ENCODE results near the gene SYNDIG1.

SYNDIG1 gene

DNA sequence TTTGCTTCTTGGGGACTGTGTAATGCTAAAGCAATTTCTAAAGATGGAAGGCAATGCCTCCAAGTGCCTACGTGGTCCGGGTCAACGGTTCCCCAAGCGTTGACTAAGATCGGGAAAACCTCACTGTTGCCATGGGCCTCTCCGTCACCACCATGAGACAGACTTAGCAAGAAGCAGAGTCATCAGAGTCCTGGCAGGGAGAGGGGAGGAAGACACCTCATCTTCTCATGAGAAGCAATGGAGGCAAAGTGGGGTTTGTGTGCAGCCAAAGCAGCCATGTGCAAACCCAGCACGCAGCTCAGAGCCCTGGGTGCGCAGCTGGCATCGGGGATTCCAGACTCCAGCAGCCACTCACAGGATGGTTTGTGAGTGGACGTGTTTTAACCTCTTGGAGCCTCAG lies 111.4 kb downstream of the SYNDIG1 start:
- Histone ChIP-seq H3K4ac (ENCODE audit: low read depth in 1 of 2, low read length in 2 of 2) (no peak overlapping the region), H2BK12ac (ENCODE audit: low read length in 2 of 2) (no peak overlapping the region), H3K79me1 (replicated peaks; ENCODE audit: low read length, poor library complexity, severe bottlenecking) (no peaks in the 10 kb centered on the region), H3K27ac (ENCODE audit: low read length, poor library complexity, severe bottlenecking) (no peak overlapping the region), H2BK5ac (ENCODE audit: low read depth, low read length, poor library complexity, severe bottlenecking) (no peak overlapping the region), H3K9me3 (ENCODE audit: control insufficient read depth, low read length) (no peaks in the 10 kb centered on the region), H3K4me2 (ENCODE audit: low read length, poor library complexity, severe bottlenecking) (no peak overlapping the region), H2AFZ (ENCODE audit: low read depth, low read length) (no peak overlapping the region), H3K9ac (ENCODE audit: low read length) (no peak overlapping the region), H3K27me3 (ENCODE audit: control insufficient read depth in 1 of 2, insufficient read depth in 1 of 2, low read length in 2 of 2) (peaks cover 0 to 9% of the 10 kb centered on the region in 2 experiments), H3K18ac (ENCODE audit: low read depth in 1 of 2, low read length in 2 of 2) (no peak overlapping the region), H3K4me3 (ENCODE audit: insufficient read depth in 1 of 2, low read depth in 1 of 2, low read length in 2 of 2) (no peak overlapping the region), H3K36me3 (ENCODE audit: control insufficient read depth in 1 of 2, insufficient read depth in 2 of 2, low read depth in 1 of 2, low read length in 2 of 2) (peaks cover 0 to 3% of the 10 kb centered on the region in 2 experiments), H4K91ac (ENCODE audit: low read length) (no peak overlapping the region), H3K23ac (ENCODE audit: low read length in 2 of 2) (no peak overlapping the region), H2AK5ac (ENCODE audit: low read length, severe bottlenecking) (no peak overlapping the region), H3K4me1 (ENCODE audit: control insufficient read depth, insufficient read depth, low read depth, low read length) (peaks cover 13% of the 10 kb centered on the region), H2BK15ac (ENCODE audit: low read depth, poor library complexity, severe bottlenecking) (no peak overlapping the region), H4K8ac (ENCODE audit: low read length) (no peak overlapping the region), H3K14ac (ENCODE audit: low read length in 2 of 2) (no peak overlapping the region), H2BK120ac (ENCODE audit: low read depth, low read length) (no peak overlapping the region)
- no peak for DNase-seq
- 81% methylated on average over 9 of the region's 10 CpGs for WGBS

DNA sequence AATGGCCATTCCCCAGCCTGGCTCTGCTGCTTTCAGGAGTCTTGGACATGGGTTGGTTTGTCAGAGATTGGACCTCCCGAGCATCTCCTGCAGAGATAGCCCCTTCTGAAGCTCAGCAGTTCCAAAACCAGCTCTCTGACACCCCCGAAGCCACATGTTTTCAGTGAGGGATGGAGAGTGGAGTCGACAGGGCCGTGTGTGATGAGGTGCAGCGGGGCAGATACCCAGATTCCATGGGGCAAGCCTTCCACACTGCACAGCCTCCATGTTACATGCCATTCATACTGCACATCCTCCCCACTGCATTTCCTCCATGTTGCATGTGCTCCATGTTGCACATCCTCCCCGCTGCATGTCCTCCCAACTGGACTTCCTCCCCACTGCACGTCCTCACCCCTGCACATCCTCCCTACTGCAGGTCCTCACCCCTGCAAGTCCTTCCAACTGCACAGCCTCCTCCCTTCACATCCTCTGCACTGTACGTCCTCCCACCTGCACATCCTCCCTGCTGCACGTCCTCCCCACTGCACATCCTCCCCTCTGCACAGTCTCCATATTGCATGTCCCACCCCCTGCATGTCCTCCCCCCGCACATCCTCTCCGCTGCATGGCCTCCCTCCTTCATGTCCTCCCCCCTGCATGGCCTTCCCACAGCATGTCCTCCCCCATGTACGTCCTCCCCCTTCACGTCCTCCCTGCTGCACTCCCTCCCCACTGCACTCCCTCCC lies 112.2 kb downstream of the SYNDIG1 start:
- H2AK5ac ChIP-seq (ENCODE audit: low read length, severe bottlenecking) = no peak overlapping the region
- peaks cover 0 to 3% of the 10 kb centered on the region in 2 experiments for H3K36me3 ChIP-seq (ENCODE audit: control insufficient read depth in 1 of 2, insufficient read depth in 2 of 2, low read depth in 1 of 2, low read length in 2 of 2)
- peaks cover 0 to 9% of the 10 kb centered on the region in 2 experiments for H3K27me3 ChIP-seq (ENCODE audit: control insufficient read depth in 1 of 2, insufficient read depth in 1 of 2, low read length in 2 of 2)
- H2BK120ac ChIP-seq (ENCODE audit: low read depth, low read length) = no peak overlapping the region
- H3K4ac ChIP-seq (ENCODE audit: low read depth in 1 of 2, low read length in 2 of 2) = no peak overlapping the region
- DNase-seq = no peak
- no peak overlapping the region for H3K27ac ChIP-seq (ENCODE audit: low read length, poor library complexity, severe bottlenecking)
- WGBS = 83% methylated on average over 12 of the region's 13 CpGs
- H3K4me3 ChIP-seq (ENCODE audit: insufficient read depth in 1 of 2, low read depth in 1 of 2, low read length in 2 of 2) = peak overlapping the region in 1 of 2 experiments; percentile 21
- no peak overlapping the region for H3K14ac ChIP-seq (ENCODE audit: low read length in 2 of 2)
- H4K8ac ChIP-seq (ENCODE audit: low read length) = no peak overlapping the region
- no peak overlapping the region for H2BK12ac ChIP-seq (ENCODE audit: low read length in 2 of 2)
- no peak overlapping the region for H2BK5ac ChIP-seq (ENCODE audit: low read depth, low read length, poor library complexity, severe bottlenecking)
- no peak overlapping the region for H2BK15ac ChIP-seq (ENCODE audit: low read depth, poor library complexity, severe bottlenecking)
- no peak overlapping the region for H3K4me2 ChIP-seq (ENCODE audit: low read length, poor library complexity, severe bottlenecking)
- H3K79me1 ChIP-seq (replicated peaks; ENCODE audit: low read length, poor library complexity, severe bottlenecking) = no peaks in the 10 kb centered on the region
- H2AFZ ChIP-seq (ENCODE audit: low read depth, low read length) = no peak overlapping the region
- H3K18ac ChIP-seq (ENCODE audit: low read depth in 1 of 2, low read length in 2 of 2) = no peak overlapping the region
- H3K9me3 ChIP-seq (ENCODE audit: control insufficient read depth, low read length) = no peaks in the 10 kb centered on the region
- H3K9ac ChIP-seq (ENCODE audit: low read length) = no peak overlapping the region
- H4K91ac ChIP-seq (ENCODE audit: low read length) = no peak overlapping the region
- H3K23ac ChIP-seq (ENCODE audit: low read length in 2 of 2) = no peak overlapping the region
- peaks cover 13% of the 10 kb centered on the region for H3K4me1 ChIP-seq (ENCODE audit: control insufficient read depth, insufficient read depth, low read depth, low read length)

- H4K91ac ChIP-seq (ENCODE audit: low read length) = no peak overlapping the region
- no peaks in the 10 kb centered on the region for H3K79me1 ChIP-seq (replicated peaks; ENCODE audit: low read length, poor library complexity, severe bottlenecking)
- H3K4me2 ChIP-seq (ENCODE audit: low read length, poor library complexity, severe bottlenecking) = no peak overlapping the region
- H2BK15ac ChIP-seq (ENCODE audit: low read depth, poor library complexity, severe bottlenecking) = no peak overlapping the region
- no peak overlapping the region for H3K27ac ChIP-seq (ENCODE audit: low read length, poor library complexity, severe bottlenecking)
- H2AK5ac ChIP-seq (ENCODE audit: low read length, severe bottlenecking) = no peak overlapping the region
- H3K27me3 ChIP-seq (ENCODE audit: control insufficient read depth in 1 of 2, insufficient read depth in 1 of 2, low read length in 2 of 2) = peaks cover 0 to 9% of the 10 kb centered on the region in 2 experiments
- H3K4ac ChIP-seq (ENCODE audit: low read depth in 1 of 2, low read length in 2 of 2) = no peak overlapping the region
- H3K4me1 ChIP-seq (ENCODE audit: control insufficient read depth, insufficient read depth, low read depth, low read length) = peaks cover 15% of the 10 kb centered on the region
- H3K9ac ChIP-seq (ENCODE audit: low read length) = no peak overlapping the region
- H2BK120ac ChIP-seq (ENCODE audit: low read depth, low read length) = no peak overlapping the region
- H3K14ac ChIP-seq (ENCODE audit: low read length in 2 of 2) = no peak overlapping the region
- H2AFZ ChIP-seq (ENCODE audit: low read depth, low read length) = no peak overlapping the region
- H3K4me3 ChIP-seq (ENCODE audit: insufficient read depth in 1 of 2, low read depth in 1 of 2, low read length in 2 of 2) = no peak overlapping the region
- H3K9me3 ChIP-seq (ENCODE audit: control insufficient read depth, low read length) = no peaks in the 10 kb centered on the region
- H3K18ac ChIP-seq (ENCODE audit: low read depth in 1 of 2, low read length in 2 of 2) = no peak overlapping the region
- no peak for DNase-seq
- no peak overlapping the region for H2BK12ac ChIP-seq (ENCODE audit: low read length in 2 of 2)
- no peak overlapping the region for H3K23ac ChIP-seq (ENCODE audit: low read length in 2 of 2)
- 78% methylated on average over 15 of the region's 15 CpGs for WGBS
- H4K8ac ChIP-seq (ENCODE audit: low read length) = no peak overlapping the region
- H3K36me3 ChIP-seq (ENCODE audit: control insufficient read depth in 1 of 2, insufficient read depth in 2 of 2, low read depth in 1 of 2, low read length in 2 of 2) = peaks cover 0 to 3% of the 10 kb centered on the region in 2 experiments
- no peak overlapping the region for H2BK5ac ChIP-seq (ENCODE audit: low read depth, low read length, poor library complexity, severe bottlenecking)
These were observed 113.1 kb downstream of the SYNDIG1 start for GRCh38 chr20:24582373-24583168.

- H4K8ac ChIP-seq (ENCODE audit: low read length) = no peak overlapping the region
- H3K4me3 ChIP-seq (ENCODE audit: insufficient read depth in 1 of 2, low read depth in 1 of 2, low read length in 2 of 2) = no peak overlapping the region
- no peak overlapping the region for H2AK5ac ChIP-seq (ENCODE audit: low read length, severe bottlenecking)
- H2AFZ ChIP-seq (ENCODE audit: low read depth, low read length) = no peak overlapping the region
- H3K79me1 ChIP-seq (replicated peaks; ENCODE audit: low read length, poor library complexity, severe bottlenecking) = no peaks in the 10 kb centered on the region
- no peak overlapping the region for H4K91ac ChIP-seq (ENCODE audit: low read length)
- H2BK15ac ChIP-seq (ENCODE audit: low read depth, poor library complexity, severe bottlenecking) = no peak overlapping the region
- no peak overlapping the region for H3K14ac ChIP-seq (ENCODE audit: low read length in 2 of 2)
- H2BK12ac ChIP-seq (ENCODE audit: low read length in 2 of 2) = no peak overlapping the region
- no peak overlapping the region for H3K9ac ChIP-seq (ENCODE audit: low read length)
- peaks cover 16% of the 10 kb centered on the region for H3K4me1 ChIP-seq (ENCODE audit: control insufficient read depth, insufficient read depth, low read depth, low read length)
- H3K27ac ChIP-seq (ENCODE audit: low read length, poor library complexity, severe bottlenecking) = no peak overlapping the region
- WGBS = 87% methylated on average over 12 of the region's 13 CpGs
- no peak overlapping the region for H2BK5ac ChIP-seq (ENCODE audit: low read depth, low read length, poor library complexity, severe bottlenecking)
- H3K36me3 ChIP-seq (ENCODE audit: control insufficient read depth in 1 of 2, insufficient read depth in 2 of 2, low read depth in 1 of 2, low read length in 2 of 2) = peaks cover 0 to 3% of the 10 kb centered on the region in 2 experiments
- no peak overlapping the region for H3K18ac ChIP-seq (ENCODE audit: low read depth in 1 of 2, low read length in 2 of 2)
- no peaks in the 10 kb centered on the region for H3K9me3 ChIP-seq (ENCODE audit: control insufficient read depth, low read length)
- no peak overlapping the region for H2BK120ac ChIP-seq (ENCODE audit: low read depth, low read length)
- no peak overlapping the region for H3K4ac ChIP-seq (ENCODE audit: low read depth in 1 of 2, low read length in 2 of 2)
- H3K4me2 ChIP-seq (ENCODE audit: low read length, poor library complexity, severe bottlenecking) = no peak overlapping the region
- no peak for DNase-seq
- H3K23ac ChIP-seq (ENCODE audit: low read length in 2 of 2) = no peak overlapping the region
- peaks cover 0 to 9% of the 10 kb centered on the region in 2 experiments for H3K27me3 ChIP-seq (ENCODE audit: control insufficient read depth in 1 of 2, insufficient read depth in 1 of 2, low read length in 2 of 2)
These were observed 113.9 kb downstream of the SYNDIG1 start for GRCh38 chr20:24583169-24583792.
